Measurements from ENCODE around the gene RIPOR2.

GRCh38 chr6:24945054-24945453, 9.3 kb upstream of the RIPOR2 start:
- TF ChIP-seq CTCF (IDR thresholded peaks at IDR 0.05; ENCODE audit: low read depth, low read length) (no peak), EZH2phosphoT487 (IDR thresholded peaks at IDR 0.05; ENCODE audit: low read depth) (no peak)

All from OCI-LY3 (cell line).